Natural killer cell treated with Interleukin-12 subunit alpha and Interleukin-12 subunit beta and Interleukin-15 and Interleukin-18, amount 100 ng/mL, for 72 hours (primary cell): ENCODE measurements around the gene KATNBL1. TPM values are rescaled to one million over a fixed set of nuclear protein-coding genes. Genes with fewer than 3 reads are reported as not detected.

Experiments
- total RNA-seq, 2 donors: library from RNA; stranded (reverse); gene quantifications; one replicate each; pipeline ENCODE4 v1.2.3, GENCODE V29; 2022

KATNBL1 gene
- total RNA-seq, 2 donors from 2014 or later = 39.2 to 79.6 TPM

Other genes starting within 250 kb of the KATNBL1 start
- not detected for gene CHRM5, start 241.6 kb downstream of the KATNBL1 start, total RNA-seq
- 10 to 100 TPM; 17.0 to 27.4 TPM for gene AVEN, start 170.9 kb downstream of the KATNBL1 start, total RNA-seq
- gene EMC7, start 108.2 kb downstream of the KATNBL1 start, total RNA-seq = 10 to 100 TPM; 57.7 to 90.2 TPM
- gene PGBD4, start 108.0 kb downstream of the KATNBL1 start, total RNA-seq = 1 to 10 TPM; 3.4 to 4.4 TPM
- 100 to 1,000 TPM in 1 of 2 donors, 10 to 100 TPM in 1; 93.1 to 102 TPM for gene EMC4, start 14.9 kb upstream of the KATNBL1 start, total RNA-seq
- 10 to 100 TPM; 49.5 to 67.3 TPM for gene SLC12A6, start 127.7 kb upstream of the KATNBL1 start, total RNA-seq
- 100 to 1,000 TPM; 196 to 250 TPM for gene NOP10, start 133.0 kb upstream of the KATNBL1 start, total RNA-seq
- not detected for gene NUTM1, start 133.2 kb upstream of the KATNBL1 start, total RNA-seq
- 10 to 100 TPM; 46.8 to 96.5 TPM for gene LPCAT4, start 157.1 kb upstream of the KATNBL1 start, total RNA-seq
- 100 to 1,000 TPM; 228 to 360 TPM for gene GOLGA8A, start 227.7 kb upstream of the KATNBL1 start, total RNA-seq